NOMO-1 treated with dmso at 0.1 percent for 144 hours (cell line): ENCODE measurements around the gene SPARC.

Source experiments
- DNase-seq: peaks from one replicate; lab custom pipeline; 2025; ENCODE audit not compliant: unreplicated experiment; lab: John Stamatoyannopoulos, UW

The SPARC gene

DNA sequence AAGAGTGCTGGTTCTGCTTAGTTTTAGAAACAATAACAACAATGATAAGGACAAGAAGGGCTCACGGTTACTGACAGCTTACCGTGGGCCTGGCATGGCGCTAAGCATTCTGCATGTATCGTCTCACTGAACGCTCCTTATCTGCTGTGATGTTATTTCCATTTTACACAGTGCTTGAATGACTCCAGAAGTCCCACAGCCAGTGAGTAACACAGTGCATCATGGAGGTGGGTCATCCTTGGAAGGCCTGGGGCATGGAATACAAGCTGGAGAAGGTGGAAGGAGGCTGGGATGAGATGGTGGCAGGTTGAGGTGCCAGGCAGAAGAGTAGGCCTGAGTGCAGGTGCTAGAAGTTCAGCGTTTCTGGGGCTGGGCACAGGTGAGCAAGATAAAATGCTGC, 59.1 kb downstream of the SPARC start:
- no peak for DNase-seq

DNA sequence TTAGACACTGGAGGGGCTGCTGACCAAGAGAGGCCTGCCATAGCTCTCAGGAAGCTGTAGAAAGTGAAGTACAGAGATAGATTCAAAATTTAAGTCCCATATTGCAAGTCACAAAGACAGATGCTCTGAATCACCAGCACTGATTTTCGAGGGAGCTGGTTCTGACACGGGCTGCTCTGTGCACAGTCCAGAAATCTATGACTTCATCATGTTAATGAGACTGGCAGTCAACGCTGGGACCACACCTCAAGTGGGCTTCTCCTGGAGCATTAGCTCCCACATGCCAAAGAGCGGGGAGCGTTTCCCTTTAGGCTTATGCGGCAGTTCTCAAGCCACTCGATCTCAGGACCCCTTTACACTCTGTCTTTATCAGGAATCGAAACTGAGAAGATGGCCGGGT, 61.4 kb downstream of the SPARC start:
- DNase-seq = no peak

DNA sequence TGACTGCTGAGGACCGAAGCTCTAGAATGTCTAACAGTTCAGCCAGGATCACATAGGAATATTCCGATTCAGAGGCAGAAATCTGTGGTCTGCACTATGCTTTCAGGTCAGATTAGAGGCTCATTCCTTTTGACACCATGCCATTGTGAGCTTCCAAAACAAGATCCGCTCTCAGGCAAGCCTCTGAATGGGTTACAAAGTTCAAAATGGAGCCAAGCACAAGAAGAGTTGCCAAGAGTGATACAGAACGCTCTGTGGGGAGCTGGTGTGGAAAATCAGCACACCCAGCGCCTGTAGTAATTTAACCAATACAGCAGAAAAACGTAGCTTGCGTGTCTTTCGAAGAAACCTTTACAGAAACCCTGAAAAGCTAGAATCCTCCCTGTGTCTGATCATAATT, 62.2 kb downstream of the SPARC start:
- no peak for DNase-seq

DNA sequence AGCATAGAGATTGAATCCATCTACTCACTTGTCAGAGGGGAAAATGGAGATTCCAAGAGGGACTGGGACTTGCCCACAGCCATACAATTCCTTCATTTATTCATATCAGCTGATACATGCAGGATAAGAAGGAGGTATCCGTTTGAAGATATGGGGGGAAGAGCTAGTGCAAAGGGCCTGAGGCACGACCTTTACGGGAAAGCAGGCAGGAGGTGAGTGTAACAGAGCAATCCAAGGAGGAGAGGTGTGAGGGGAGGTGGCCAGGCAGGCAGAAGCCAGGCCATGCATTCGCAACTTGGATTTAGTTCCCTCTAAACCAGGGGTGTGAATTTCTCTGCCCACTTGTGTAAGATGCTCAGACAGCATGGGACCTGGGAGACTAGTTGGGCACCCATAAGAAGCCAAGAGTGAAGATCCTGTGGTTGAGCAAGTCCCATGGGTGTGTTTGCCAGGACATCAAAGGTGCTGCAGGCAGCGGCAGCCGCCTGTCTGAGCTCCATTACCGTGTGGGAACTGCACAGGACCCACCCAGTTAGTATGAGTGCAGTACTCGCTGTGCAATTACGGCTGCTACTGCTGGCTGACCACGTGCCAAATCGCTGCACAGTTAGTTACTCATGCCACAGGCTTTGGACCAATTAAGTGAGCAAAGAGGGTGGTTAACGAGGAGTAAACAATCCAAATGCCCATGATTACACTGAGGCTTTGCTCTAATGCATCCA, 64.2 kb downstream of the SPARC start:
- DNase-seq = no peak

DNA sequence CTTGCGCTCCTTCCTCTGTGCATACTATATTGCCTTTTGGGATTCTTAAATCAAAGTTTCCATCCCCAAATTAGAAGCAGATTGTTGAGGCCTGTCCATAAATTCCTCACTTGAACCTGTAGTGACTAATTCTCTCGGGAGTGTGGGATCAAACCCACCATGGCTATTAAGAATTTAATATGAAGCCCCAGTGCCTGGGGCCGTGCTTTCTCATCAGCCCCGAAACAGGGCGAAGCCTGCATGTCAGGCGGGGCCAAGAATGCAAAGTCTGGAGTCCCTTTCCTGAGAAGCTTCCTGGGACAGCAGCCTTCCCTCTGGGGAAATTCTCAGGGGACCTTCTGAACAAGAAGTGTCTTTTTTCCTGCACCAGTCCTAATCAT, 66.3 kb downstream of the SPARC start:
- DNase-seq = no peak

DNA sequence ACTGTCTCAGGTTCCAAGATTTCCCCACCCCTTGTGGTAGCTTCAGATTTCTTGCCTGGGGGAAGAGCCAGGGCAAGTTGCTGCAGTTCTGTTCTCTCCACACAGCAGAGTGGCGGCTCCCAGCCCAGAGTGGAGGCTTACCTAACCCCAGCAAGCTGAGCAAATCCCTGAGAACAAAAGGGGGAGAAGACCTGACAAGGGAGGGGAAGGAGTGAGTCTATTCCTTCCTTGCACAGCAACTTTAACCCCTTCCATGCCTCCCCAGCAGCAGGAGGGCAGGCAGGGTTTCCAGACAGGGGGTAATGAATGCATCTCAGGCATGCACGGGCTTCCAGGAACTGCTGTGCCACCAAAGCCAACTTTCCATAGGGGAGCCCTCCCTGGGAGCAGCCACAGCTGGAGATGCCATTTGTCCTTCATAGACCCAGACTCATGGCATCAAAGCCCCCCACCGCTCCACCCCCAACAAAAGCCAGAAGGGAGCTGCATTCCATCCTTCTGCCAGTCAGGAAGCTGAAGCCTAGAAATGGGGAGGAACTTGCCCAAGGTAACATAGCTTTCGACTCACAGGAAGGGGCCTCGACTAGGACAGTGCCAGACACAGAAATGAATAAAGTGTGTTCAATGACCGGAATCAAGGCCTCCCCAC, 66.8 kb downstream of the SPARC start:
- DNase-seq = no peak

DNA sequence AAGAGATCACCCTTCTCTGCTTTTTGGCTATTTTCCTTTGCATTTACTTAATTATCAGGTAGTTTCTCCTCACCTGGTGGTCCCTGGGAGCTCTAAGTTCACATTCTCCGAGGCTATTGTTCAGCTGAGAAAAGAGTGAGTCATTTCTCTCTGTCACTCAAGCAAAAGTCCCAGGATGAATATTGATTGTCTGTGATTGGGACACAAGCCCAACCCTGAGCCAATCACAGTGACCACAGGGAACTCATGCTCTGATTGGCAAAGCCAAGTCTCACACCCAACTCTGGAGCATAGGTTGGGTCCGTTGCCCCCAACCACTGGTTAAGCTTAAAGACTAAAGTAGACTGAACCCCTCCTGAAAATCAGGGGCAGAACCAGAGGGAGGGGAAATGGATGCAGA, 67.8 kb downstream of the SPARC start:
- DNase-seq = no peak

DNA sequence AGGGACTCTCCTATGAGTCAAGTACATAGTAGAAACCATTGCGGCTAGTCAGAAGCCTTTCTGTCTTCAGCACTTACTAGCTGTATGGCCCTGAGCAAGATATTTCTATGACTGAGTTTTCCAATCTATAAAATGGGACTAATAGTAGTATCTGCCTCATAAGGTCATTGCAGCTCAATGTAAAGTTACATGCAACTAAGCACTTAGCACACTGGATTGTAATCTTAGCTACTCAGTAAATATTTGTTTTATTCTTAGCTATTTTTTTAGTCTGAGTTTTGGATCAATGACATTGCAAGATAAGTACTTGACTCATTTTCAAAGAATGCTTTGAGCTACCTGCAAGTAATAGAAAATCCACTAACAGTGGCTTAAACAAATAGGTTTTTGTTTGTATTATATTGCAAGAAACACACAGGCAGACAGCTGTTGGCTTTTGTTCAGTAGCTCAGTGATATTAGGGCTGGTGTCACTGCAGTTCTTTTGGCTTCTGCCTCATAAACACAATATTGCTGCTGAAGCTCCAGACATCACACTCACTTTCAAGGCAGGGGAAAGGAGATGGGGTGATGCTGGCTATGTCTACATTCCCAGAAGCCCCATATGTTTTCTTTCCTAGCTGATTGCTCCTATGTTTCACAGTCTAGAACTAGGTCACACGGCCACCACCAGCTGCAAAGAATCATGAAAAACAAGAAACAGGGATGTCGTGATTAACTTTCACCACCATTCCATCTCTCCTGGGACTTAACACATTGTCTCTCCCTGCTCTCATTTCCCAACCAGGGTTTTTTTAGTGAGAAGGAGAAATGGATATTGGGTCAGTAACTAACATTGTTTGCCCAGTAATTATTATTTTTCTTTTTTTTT, 68.6 kb downstream of the SPARC start:
- DNase-seq = no peak

DNA sequence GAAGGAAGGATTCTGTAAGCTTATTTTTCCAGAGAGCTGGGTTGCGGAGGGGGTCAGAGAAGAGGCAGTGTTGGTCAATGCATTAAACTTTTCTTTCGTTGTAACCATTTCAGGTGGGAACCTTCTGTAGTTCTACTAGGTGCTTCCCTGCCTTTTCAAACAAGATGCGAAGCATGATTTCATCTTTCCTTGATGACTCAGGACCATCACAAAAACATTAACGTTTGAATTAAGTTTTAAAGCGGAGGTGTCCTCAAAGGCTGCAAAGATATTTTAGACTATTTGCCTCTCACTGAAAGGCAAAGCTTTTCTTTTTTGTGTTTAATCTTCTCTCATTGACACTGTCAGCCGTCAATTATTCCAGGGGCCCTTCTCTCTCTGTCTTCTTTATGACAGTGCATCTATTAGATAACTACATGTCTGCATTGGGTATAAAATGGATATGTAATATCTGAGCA, 69.3 kb downstream of the SPARC start:
- DNase-seq = no peak

DNA sequence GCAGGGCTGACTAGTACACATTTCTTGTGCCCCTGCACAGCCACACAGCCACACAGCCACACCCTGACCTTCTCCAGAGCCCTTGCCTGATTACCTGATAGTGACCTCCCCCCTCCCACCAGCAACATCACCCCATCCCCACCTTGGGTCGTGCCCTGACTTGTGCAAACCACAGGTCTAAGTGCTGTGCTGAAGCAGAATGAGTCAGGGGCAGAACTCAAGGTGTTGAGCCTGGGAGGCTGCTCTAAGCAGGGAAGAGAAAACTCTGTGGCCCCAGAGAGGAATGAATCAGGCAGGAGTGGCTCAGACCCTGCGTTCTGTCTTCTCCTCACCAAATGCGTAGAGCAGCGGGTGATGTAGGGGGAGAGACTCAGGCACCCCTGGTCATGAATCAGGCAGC, 71.3 kb downstream of the SPARC start:
- no peak for DNase-seq

DNA sequence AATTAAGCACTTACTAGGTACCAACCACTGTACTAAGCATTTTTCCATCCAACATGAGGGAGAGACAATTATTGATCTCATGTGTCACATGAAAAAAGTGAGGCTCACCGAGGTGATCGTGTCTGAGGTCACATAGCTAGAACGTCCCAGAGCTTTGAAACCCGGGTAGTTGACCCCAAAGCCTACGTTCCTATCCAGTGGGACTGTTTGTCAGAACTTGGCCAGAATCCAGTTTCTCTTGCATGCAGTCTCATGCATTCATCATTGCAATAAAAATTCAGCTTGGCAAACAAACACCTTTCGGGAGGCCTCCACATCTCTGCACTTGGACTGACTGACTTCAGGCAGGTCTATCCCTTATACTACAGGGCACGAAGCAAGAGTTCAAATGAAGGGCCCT, 72.2 kb downstream of the SPARC start:
- DNase-seq = no peak

DNA sequence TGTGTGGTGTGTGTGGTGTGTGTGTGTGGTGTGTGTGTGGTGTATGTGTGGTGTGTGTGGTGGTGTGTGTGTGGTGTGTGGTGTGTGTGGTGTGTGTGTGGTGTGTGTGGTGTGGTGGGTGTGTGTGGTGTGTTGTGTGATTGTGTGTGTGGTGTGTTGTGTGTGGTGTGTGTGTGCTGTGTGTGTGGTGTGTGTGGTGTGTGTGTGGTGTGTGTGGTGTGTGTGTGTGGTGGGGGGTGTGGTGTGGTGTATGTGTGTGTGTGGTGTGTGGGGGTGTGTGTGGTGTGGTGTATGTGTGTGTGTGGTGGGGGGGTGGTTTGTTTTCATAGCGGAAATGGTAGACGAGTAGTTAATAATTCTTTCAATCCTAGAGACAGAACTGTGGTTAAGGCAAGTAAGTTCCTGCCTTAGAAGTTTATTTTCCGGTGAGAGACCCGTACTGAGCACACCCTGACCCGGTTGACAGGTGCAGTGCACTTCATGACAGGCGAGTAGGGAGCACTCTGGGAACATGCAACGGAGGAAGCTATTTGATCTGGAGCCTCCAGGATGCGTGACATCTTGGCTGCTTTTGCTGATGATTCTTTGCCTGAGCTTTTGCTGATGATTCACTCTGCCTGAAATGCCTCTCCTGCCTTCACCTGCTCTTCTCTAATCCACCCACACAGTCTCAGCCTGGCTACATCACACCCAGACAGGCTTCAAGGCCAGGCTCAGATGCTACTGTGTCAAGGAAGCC, 73.9 kb downstream of the SPARC start:
- no peak for DNase-seq

DNA sequence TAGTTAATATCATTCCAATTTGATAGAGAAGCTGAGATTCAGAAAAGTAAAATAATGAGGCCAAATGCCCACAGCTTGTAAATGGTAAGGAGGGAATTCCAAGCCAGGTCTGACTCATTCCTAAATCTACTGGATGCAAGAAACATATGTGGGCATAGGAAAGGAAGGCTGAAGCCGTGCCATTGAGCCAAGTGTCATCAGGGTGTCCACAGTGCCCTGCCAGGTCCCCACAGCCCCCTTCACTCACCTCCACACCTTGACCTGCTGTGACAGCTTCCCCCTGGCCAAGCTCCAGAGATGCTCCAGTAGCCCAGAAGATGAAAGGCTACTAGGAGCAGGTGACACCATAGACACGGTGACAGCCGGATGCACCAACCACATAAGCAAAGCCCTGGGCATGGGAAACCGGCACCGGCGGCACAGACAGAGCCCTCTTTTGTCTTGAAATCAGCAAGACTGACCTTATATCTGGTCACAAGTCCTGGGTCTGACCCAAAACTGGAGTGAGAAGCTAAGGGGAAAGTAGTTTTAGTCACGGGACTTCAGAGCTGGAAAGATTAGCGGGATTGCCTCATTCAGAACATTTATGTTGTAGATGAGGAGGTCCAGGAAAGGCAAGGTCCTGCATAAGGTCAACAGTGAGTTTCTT, 75.5 kb downstream of the SPARC start:
- DNase-seq = no peak
